ENCODE measurements around the gene ASB16. TPM values are rescaled to one million over a fixed set of nuclear protein-coding genes. Genes with fewer than 3 reads are reported as not detected.
A peak's percentile ranks its signal among the peaks of the same experiment; 100 is the strongest.

The ASB16 gene
- total RNA-seq, 3 donors from 2014 or later (not counting 1 experiment from before 2014, with no cell fraction given) = not detected

DNA sequence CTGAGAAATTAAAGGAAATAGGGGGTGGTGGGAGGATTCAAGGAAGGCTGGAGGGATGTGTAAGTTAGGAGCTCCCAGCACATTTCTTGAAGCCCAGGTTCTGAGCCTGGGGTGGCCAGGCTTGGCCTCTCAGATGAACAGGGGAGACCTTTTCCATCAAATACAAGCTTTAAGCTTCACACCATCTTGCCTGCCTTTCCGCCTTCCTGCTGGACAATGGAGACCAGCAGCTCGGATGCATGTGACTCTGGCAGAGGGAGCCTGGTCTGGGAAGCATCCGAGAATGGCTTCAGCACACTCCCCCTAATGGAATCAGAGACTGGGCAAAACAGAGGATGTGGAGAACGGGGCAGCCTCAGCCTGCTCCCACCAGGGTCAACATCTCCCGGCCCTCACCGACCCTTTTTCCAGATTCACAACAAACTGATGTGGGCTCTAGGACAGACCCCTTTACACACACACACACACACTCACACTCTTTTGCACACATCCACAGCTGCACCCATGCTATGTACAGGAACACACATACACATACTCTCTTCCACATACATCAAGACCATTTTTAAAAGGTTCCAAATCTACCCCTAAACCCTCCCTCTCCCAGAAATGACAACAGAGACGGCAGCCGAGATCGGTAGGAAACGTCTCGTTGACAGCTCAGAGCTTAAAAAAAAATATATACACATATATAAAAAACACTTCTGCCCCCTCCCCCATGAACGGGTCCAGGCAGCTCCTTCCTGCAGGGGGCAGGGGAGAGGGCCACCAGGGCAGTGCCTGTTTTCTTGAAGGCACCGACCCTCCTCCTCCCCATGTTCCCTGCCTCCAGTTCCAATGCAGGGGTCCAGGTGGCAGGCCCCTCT, 35.7 kb downstream of the ASB16 start:
- H3K27me3 ChIP-seq (ENCODE audit: control insufficient read depth, insufficient read depth, low read length) = no peaks in the 10 kb centered on the region
- H3K4me1 ChIP-seq (ENCODE audit: control insufficient read depth, insufficient read depth, low read length) = peaks cover 23% of the 10 kb centered on the region
- Mint-ChIP-seq H3K4me3 (no peak overlapping the region), H3K36me3 (no peaks in the 10 kb centered on the region), H3K9me3 (no peaks in the 10 kb centered on the region), H3K4me1 (peaks cover 28 to 34% of the 10 kb centered on the region in 2 donors), H3K27ac (no peak overlapping the region), H3K27me3 (ENCODE audit: low read depth in 2 of 2) (no peaks in the 10 kb centered on the region)
- TF ChIP-seq, protein P1, sequence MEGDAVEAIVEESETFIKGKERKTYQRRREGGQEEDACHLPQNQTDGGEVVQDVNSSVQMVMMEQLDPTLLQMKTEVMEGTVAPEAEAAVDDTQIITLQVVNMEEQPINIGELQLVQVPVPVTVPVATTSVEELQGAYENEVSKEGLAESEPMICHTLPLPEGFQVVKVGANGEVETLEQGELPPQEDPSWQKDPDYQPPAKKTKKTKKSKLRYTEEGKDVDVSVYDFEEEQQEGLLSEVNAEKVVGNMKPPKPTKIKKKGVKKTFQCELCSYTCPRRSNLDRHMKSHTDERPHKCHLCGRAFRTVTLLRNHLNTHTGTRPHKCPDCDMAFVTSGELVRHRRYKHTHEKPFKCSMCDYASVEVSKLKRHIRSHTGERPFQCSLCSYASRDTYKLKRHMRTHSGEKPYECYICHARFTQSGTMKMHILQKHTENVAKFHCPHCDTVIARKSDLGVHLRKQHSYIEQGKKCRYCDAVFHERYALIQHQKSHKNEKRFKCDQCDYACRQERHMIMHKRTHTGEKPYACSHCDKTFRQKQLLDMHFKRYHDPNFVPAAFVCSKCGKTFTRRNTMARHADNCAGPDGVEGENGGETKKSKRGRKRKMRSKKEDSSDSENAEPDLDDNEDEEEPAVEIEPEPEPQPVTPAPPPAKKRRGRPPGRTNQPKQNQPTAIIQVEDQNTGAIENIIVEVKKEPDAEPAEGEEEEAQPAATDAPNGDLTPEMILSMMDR (IDR thresholded peaks at IDR 0.05) = no peak
- 80% methylated on average over 13 of the region's 13 CpGs for WGBS (ENCODE audit: insufficient coverage)
- DNase-seq = peak in 1 of 2 donors; percentile 40
- H3K27ac ChIP-seq (ENCODE audit: low read length) = no peak overlapping the region
- intact Hi-C loops (cut with micrococcal nuclease) = no loop called here
- H3K4me3 ChIP-seq (ENCODE audit: low read length) = no peak overlapping the region
- peaks cover 37% of the 10 kb centered on the region for H3K36me3 ChIP-seq (ENCODE audit: control insufficient read depth, insufficient read depth, low read length)
- no peaks in the 10 kb centered on the region for H3K9me3 ChIP-seq (ENCODE audit: control insufficient read depth, insufficient read depth, low read length)
- ATAC-seq = no peak

DNA sequence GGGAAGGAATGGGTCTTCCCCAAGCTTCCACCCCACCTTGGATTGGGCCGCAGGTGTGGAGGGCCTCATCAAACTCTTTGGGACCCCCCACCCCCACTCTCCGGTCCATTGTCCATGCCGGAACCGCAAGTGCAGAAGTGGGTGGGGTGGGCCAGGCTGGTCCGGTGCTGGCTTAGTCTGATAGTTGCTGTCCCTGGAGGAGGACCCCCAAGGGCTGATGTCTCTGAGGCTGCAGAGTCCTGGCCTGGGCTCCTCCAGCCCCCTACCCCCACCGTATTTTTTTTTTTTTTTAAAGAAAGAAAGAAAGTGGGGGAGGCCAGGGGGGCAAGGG, 36.3 kb downstream of the ASB16 start:
- Mint-ChIP-seq H3K9me3 (no peaks in the 10 kb centered on the region), H3K4me3 (no peak overlapping the region), H3K4me1 (peaks cover 25 to 31% of the 10 kb centered on the region in 2 donors), H3K36me3 (no peaks in the 10 kb centered on the region), H3K27me3 (ENCODE audit: low read depth in 2 of 2) (no peaks in the 10 kb centered on the region), H3K27ac (no peak overlapping the region)
- Histone ChIP-seq H3K36me3 (ENCODE audit: control insufficient read depth, insufficient read depth, low read length) (peaks cover 43% of the 10 kb centered on the region), H3K27ac (ENCODE audit: low read length) (no peak overlapping the region), H3K4me1 (ENCODE audit: control insufficient read depth, insufficient read depth, low read length) (peaks cover 26% of the 10 kb centered on the region), H3K27me3 (ENCODE audit: control insufficient read depth, insufficient read depth, low read length) (no peaks in the 10 kb centered on the region), H3K9me3 (ENCODE audit: control insufficient read depth, insufficient read depth, low read length) (no peaks in the 10 kb centered on the region), H3K4me3 (ENCODE audit: low read length) (no peak overlapping the region)
- DNase-seq (no peak), ATAC-seq (no peak)
- intact Hi-C loops (cut with micrococcal nuclease) = no loop called here
- WGBS (ENCODE audit: insufficient coverage) = 91% methylated on average over 5 of the region's 6 CpGs
- TF ChIP-seq, protein P1 (IDR thresholded peaks at IDR 0.05) = no peak

DNA sequence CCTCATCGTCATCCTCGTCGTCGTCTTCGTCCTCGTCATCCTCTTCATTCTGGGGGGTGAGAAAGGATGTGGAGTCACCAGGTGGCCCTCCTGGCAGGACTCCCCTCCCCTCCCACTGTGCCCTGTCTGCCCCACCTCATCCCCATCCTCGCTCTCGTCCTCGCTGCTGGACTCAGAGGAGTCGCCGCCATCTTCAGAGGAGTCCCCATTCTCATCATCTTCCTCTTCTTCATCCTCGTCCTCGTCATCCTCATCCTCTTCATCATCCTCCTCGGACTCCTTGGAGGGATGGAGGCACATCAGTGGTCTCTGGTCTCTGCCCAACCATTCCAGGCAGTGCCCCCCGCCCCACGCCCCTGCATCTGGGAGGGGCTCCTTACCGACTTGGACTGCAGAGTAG, 36.8 kb downstream of the ASB16 start:
- H3K27me3 Mint-ChIP-seq (ENCODE audit: low read depth in 2 of 2) = no peaks in the 10 kb centered on the region
- Histone ChIP-seq H3K27me3 (ENCODE audit: control insufficient read depth, insufficient read depth, low read length) (no peaks in the 10 kb centered on the region), H3K9me3 (ENCODE audit: control insufficient read depth, insufficient read depth, low read length) (no peaks in the 10 kb centered on the region), H3K27ac (ENCODE audit: low read length) (no peak overlapping the region), H3K36me3 (ENCODE audit: control insufficient read depth, insufficient read depth, low read length) (peaks cover 44% of the 10 kb centered on the region), H3K4me3 (ENCODE audit: low read length) (no peak overlapping the region), H3K4me1 (ENCODE audit: control insufficient read depth, insufficient read depth, low read length) (peaks cover 26% of the 10 kb centered on the region)
- intact Hi-C loops (cut with micrococcal nuclease) = no loop called here
- peak overlapping the region in 1 of 2 donors; percentile 66 for H3K27ac Mint-ChIP-seq
- no peak for ATAC-seq
- no peak for DNase-seq
- no peak overlapping the region for H3K4me3 Mint-ChIP-seq
- WGBS (ENCODE audit: insufficient coverage) = 95% methylated on average over 11 of the region's 17 CpGs
- H3K36me3 Mint-ChIP-seq = no peaks in the 10 kb centered on the region
- no peaks in the 10 kb centered on the region for H3K9me3 Mint-ChIP-seq
- TF ChIP-seq, protein P1 (IDR thresholded peaks at IDR 0.05) = no peak
- H3K4me1 Mint-ChIP-seq = peaks cover 25 to 31% of the 10 kb centered on the region in 2 donors

Measured in natural killer cell (primary cell).